ENCODE results near the gene PIGK.

The PIGK gene

DNA sequence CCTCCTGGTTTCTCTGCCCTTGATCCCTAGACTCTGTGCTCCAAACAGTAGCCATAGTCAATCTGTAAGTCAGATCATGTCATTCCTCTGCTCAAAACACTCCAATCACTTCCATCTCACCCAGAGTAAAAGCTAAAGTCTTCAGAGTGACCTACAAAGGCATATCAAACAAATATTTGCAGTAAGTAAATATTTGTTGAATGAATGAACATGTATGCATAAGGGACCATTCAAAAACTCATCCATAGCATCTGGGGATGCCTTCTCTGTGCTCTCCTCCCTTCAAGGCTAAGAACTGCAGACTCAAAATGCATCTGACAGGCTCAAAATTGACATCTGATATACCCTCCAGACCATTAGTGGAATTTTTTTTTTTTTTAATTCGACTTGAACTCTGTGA lies 44.5 kb upstream of the PIGK start:
- H3K79me2 ChIP-seq (ENCODE audit: insufficient read depth, low read length): no peaks in the 10 kb centered on the region
- no peak for TF ChIP-seq EZH2 (IDR thresholded peaks at IDR 0.05; ENCODE audit: borderline replicate concordance, low read length)
- TF ChIP-seq, protein P1, sequence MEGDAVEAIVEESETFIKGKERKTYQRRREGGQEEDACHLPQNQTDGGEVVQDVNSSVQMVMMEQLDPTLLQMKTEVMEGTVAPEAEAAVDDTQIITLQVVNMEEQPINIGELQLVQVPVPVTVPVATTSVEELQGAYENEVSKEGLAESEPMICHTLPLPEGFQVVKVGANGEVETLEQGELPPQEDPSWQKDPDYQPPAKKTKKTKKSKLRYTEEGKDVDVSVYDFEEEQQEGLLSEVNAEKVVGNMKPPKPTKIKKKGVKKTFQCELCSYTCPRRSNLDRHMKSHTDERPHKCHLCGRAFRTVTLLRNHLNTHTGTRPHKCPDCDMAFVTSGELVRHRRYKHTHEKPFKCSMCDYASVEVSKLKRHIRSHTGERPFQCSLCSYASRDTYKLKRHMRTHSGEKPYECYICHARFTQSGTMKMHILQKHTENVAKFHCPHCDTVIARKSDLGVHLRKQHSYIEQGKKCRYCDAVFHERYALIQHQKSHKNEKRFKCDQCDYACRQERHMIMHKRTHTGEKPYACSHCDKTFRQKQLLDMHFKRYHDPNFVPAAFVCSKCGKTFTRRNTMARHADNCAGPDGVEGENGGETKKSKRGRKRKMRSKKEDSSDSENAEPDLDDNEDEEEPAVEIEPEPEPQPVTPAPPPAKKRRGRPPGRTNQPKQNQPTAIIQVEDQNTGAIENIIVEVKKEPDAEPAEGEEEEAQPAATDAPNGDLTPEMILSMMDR (IDR thresholded peaks at IDR 0.05; ENCODE audit: low read length): no peak
- H3K4me3 ChIP-seq (ENCODE audit: low read depth, low read length, poor library complexity, severe bottlenecking): no peak overlapping the region
- H3K9ac ChIP-seq (ENCODE audit: low read length): no peak overlapping the region
- no peaks in the 10 kb centered on the region for H3F3A ChIP-seq (ENCODE audit: insufficient read depth, low read length)
- H4K20me1 ChIP-seq (ENCODE audit: insufficient read depth, low read length): no peaks in the 10 kb centered on the region
- no peak overlapping the region for H2AFZ ChIP-seq (ENCODE audit: low read length)
- no peaks in the 10 kb centered on the region for H3K9me2 ChIP-seq (ENCODE audit: low read depth, low read length)
- H3K27me3 ChIP-seq (ENCODE audit: insufficient read depth, low read length): no peaks in the 10 kb centered on the region
- H3K27ac ChIP-seq (ENCODE audit: low read depth, low read length, poor library complexity, severe bottlenecking): no peak overlapping the region
- no peaks in the 10 kb centered on the region for H3K9me3 ChIP-seq (ENCODE audit: low read length)
- no peak overlapping the region for H3K4me2 ChIP-seq (ENCODE audit: low read length)
- H3K36me3 ChIP-seq (ENCODE audit: insufficient read depth, low read length): no peaks in the 10 kb centered on the region
- H3K4me1 ChIP-seq (ENCODE audit: insufficient read depth, low read length, severe bottlenecking): no peaks in the 10 kb centered on the region

DNA sequence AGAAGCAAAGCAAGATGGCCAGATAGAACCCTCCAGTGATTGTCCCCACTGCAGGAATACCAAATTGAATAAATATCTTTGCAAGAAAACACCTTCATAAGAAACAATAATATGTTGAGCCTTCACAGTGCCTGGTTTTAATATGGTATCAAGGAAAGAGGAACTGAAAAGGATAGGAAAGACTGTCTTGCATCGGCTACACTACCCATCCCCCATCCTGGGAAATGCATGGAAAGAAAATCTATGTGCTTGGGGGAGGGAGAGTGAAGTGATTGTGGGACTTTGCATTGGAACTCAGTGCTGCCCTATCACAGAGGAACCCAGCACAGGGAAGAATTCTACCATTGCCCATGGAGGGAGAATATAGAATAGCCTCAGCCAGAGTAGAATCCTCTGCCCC lies 34.0 kb upstream of the PIGK start:
- H3K4me3 ChIP-seq (ENCODE audit: low read depth, low read length, poor library complexity, severe bottlenecking): no peak overlapping the region
- H3K79me2 ChIP-seq (ENCODE audit: insufficient read depth, low read length): no peaks in the 10 kb centered on the region
- H3K9me3 ChIP-seq (ENCODE audit: low read length): no peaks in the 10 kb centered on the region
- H3F3A ChIP-seq (ENCODE audit: insufficient read depth, low read length): no peaks in the 10 kb centered on the region
- H3K27me3 ChIP-seq (ENCODE audit: insufficient read depth, low read length): no peaks in the 10 kb centered on the region
- no peak overlapping the region for H3K9ac ChIP-seq (ENCODE audit: low read length)
- H3K27ac ChIP-seq (ENCODE audit: low read depth, low read length, poor library complexity, severe bottlenecking): no peak overlapping the region
- no peaks in the 10 kb centered on the region for H4K20me1 ChIP-seq (ENCODE audit: insufficient read depth, low read length)
- no peak overlapping the region for H2AFZ ChIP-seq (ENCODE audit: low read length)
- no peaks in the 10 kb centered on the region for H3K4me1 ChIP-seq (ENCODE audit: insufficient read depth, low read length, severe bottlenecking)
- no peak overlapping the region for H3K4me2 ChIP-seq (ENCODE audit: low read length)
- no peaks in the 10 kb centered on the region for H3K36me3 ChIP-seq (ENCODE audit: insufficient read depth, low read length)
- TF ChIP-seq, protein P1 (IDR thresholded peaks at IDR 0.05; ENCODE audit: low read length): no peak
- TF ChIP-seq EZH2 (IDR thresholded peaks at IDR 0.05; ENCODE audit: borderline replicate concordance, low read length): no peak
- no peaks in the 10 kb centered on the region for H3K9me2 ChIP-seq (ENCODE audit: low read depth, low read length)

DNA sequence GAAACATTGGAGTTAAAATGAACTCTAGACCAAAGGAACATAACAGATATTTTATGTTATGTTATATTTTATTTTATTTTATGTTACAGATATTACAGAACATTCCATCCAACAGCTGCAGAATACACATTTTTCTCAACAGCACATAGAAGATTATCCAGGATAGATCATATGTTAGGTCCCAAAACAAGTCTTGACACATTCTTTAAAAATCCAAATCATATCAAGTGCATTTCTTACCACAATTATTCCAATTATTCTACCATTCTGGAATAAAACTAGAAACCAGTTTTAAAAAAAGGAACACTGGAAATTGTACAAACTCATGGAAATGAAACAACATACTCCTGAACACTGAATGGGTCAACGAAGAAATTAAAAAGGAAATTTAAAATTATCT lies 30.9 kb upstream of the PIGK start:
- H3K9me3 ChIP-seq (ENCODE audit: low read length): no peaks in the 10 kb centered on the region
- H3K4me1 ChIP-seq (ENCODE audit: insufficient read depth, low read length, severe bottlenecking): no peaks in the 10 kb centered on the region
- H3K79me2 ChIP-seq (ENCODE audit: insufficient read depth, low read length): no peaks in the 10 kb centered on the region
- H3K27ac ChIP-seq (ENCODE audit: low read depth, low read length, poor library complexity, severe bottlenecking): no peak overlapping the region
- H2AFZ ChIP-seq (ENCODE audit: low read length): no peak overlapping the region
- no peak overlapping the region for H3K9ac ChIP-seq (ENCODE audit: low read length)
- H3K4me2 ChIP-seq (ENCODE audit: low read length): no peak overlapping the region
- no peaks in the 10 kb centered on the region for H3K9me2 ChIP-seq (ENCODE audit: low read depth, low read length)
- H3K27me3 ChIP-seq (ENCODE audit: insufficient read depth, low read length): no peaks in the 10 kb centered on the region
- TF ChIP-seq EZH2 (IDR thresholded peaks at IDR 0.05; ENCODE audit: borderline replicate concordance, low read length): no peak
- TF ChIP-seq, protein P1 (IDR thresholded peaks at IDR 0.05; ENCODE audit: low read length): no peak
- H3F3A ChIP-seq (ENCODE audit: insufficient read depth, low read length): no peaks in the 10 kb centered on the region
- H4K20me1 ChIP-seq (ENCODE audit: insufficient read depth, low read length): no peaks in the 10 kb centered on the region
- H3K36me3 ChIP-seq (ENCODE audit: insufficient read depth, low read length): no peaks in the 10 kb centered on the region
- no peak overlapping the region for H3K4me3 ChIP-seq (ENCODE audit: low read depth, low read length, poor library complexity, severe bottlenecking)
